Activated gamma-delta T cell treated with anti-CD3 and anti-CD28 coated beads, Interleukin-2, amount 50 U/mL, for 16 hours (primary cell): Measurements from ENCODE around the gene IFNGR1.

Experiments used
- DNase-seq: peaks from one replicate; pipeline ENCODE4 v3.0.0-alpha.2; 2020; ENCODE audit warnings: low read depth

The IFNGR1 gene

DNA sequence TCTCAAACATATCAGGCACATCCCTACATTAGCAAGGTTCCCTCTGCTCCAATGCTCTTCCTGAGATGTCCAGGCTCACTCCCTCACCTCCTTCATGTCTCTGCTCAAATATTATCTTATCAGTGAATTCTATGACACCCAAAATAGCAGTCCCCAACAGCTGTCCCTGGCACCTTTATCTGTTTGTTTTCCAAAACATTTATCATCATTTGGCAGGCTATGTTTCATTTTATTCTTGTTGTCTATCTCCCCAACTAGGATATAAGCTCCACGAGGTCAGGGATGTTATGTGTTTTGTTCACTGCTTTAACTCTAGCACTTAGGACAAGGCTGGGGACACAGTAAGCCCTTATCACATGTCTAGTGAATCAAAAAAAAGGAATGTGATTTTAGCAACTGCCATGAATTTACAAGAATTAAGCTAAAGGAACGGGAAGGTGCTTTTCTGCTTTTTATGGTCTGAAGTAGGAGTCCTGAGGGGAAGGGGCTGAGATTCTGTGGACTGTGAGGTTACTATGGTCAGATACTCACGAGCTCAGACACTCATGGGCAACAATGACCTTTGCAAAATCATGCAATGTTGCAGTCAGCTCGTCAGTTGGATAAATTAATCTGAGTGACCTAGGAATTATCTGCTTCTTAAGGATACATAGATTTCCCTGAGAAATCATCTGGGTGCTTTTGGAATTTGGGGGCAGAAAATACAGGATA is 43.9 kb downstream of the IFNGR1 start:
- DNase-seq = no peak

DNA sequence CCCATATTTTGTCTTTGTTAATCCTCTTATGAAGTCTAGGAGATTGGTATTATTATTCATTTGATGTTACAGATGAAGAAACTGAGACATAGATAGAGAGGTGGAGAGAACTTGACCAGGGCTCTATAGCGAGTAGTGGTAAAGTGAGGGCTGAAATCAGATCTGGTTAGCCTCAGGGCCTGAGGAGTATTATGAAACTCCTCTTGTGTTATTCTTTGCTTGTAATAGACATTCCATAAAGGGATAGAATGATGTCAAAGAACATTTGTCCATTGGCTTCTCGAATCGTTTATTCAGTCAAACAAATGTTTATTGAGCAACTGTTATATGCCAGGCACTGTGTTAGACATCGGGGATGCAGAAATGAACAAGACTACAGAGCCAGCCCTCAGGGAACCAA is 45.7 kb downstream of the IFNGR1 start, which contains the start of gene IL22RA2:
TSS of gene IL22RA2 (minus strand) at position 144 of the 400 bp plus-strand sequence. CDS start 11,895 bp downstream, outside the sequence.
- no peak for DNase-seq

DNA sequence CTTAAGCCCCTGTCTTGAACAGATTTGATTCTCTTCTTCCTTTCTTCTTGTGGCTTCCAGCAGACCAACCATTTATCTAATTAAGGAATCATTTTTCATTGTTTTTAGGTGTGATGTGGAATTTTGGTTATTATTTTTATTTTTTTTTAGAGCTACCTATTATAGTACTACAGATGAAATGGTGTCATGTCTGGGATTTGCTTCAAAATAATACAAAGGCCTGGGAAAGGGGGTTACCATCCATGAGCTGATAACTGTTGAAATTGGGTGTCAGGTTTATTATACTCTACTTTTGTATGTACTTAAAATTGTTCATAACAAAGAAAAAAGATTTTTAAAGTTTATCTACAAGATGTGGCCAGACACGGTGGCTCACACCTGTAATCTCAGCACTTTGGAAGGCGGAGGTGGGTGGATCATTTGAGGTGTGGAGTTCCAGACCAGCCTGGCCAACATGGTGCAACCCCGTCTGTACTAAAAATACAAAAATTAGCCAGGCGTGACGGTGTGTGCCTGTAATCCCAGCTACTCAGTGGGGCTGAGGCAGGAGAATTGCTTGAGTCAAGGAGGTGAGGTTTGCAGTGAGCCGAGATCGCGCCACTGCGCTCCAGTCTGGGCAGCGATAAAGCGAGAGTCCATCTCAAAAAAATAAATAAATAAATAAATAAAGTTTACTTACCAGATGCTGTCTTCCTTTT is 46.3 kb downstream of the IFNGR1 start:
- DNase-seq = no peak

DNA sequence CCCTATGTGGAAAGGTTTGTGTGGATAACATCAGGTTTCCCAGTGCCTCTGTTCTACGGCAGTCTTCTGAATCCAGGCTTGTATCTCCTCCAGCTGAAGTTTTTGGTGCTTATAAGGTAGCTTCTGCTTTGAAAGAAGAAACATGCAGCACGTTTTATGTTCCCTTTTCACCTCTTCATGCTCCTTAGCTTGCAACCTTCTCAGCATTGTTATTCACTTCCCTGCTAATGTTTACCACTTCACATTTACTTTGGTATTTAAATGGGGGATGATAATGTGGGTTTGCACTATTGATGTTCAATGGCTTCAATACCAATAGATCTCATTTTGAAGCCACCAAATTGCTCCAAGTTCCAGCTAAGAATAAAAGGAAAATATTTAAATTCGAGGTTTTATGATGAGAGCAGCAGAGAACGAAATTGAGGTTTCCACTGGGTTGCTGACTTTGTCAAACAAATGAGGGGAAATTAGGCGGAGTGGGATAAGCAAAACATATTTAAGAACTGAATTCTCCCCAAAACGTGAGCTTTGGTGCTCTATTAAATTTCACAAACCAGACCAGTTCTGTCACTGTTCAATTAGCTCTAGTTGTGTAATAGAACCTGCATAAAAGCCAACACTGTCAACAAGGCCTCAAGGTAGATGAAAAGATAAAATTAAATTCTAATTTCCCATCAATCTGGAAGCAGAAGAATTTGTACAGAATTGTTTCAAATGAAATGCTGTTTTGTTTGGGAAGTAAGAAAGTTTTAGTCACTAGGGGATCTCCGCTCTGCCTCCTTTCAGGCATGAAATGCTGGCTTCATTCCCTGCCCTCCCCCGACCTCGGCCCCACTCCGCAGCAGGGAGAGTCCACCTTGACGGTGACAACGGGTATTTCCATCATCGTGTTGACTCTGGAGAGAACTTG is 47.1 kb downstream of the IFNGR1 start:
- DNase-seq = no peak

DNA sequence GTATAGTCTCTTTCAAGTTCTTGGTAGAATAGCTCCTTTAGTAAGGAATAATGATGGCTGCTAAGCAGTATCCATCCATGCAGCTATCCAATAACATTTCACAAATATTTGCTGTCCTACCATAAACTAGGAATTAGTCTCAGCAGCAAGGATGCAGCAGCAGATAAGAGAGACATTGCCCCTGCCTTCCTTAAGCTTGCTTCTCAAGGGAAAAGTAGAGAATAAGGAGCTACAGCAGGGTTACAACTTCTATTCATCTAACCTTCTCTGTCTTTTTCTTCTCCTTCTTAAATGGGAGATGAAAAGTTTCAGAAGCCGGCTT is 48.2 kb downstream of the IFNGR1 start:
- no peak for DNase-seq

DNA sequence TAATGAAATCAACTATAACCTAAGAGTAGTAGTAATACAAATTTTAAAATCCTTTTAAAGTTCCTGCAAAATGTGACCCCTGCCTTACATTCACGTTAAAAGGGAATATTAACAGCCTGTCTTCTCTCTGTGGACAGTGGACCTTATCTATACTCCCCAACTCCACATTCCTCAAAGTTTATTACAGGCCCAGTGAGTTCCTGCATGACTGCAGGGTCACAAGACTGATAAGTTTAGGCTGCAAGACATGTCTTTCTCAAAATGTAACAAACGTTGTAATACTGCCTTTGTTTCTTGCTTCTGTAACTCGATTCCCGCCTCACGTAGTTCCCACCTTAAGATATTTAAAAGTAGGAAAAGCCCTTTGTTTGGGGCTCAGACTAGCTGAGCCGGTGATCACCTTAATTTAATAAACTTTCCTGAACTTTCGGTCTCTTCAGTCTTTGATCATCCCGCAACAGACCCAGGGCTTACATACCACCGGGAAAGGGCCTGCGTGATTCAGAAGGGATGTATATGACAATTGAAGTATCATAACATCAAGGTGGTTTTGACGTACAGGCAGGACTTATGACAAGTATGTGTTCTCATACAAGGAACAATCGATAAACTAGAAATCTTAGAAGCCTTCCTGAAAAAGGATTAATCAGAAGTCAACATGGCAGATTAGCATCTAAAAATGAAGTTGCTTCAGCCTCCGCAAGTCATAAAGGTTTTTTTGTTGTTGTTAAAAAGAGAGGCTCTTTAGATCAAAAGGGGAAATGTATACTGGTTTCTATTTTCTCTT is 48.7 kb downstream of the IFNGR1 start:
- DNase-seq = no peak

DNA sequence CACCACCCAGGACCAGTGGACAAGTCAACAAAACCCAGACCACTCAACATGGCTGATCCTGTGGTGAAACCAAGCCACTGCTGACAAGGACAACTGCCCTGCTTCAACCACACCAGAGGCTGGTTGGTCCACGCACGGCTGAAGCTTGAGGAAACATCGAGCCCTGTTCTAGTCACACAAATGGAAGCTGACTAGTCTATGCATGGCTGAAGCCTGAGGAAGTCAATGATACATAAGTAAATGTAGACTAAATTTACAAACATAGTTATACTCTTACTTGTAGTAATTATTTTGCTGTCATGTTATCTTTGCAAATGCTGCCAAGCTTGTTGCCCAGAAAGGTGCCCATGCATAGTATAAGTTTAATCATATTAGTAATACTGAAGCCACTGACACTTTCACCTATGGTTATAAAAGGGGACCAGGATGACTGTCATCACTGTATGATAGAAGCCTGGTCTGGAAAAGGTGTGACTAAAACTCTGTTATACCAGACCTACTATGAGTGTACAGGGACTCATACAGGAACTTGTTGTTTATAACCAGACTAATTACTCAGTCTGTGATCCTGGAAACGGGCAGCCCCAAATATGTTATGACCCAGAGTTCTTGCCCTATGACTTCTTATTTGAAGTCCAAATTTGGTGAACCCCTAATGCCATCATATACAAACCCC is 51.3 kb downstream of the IFNGR1 start:
- no peak for DNase-seq

DNA sequence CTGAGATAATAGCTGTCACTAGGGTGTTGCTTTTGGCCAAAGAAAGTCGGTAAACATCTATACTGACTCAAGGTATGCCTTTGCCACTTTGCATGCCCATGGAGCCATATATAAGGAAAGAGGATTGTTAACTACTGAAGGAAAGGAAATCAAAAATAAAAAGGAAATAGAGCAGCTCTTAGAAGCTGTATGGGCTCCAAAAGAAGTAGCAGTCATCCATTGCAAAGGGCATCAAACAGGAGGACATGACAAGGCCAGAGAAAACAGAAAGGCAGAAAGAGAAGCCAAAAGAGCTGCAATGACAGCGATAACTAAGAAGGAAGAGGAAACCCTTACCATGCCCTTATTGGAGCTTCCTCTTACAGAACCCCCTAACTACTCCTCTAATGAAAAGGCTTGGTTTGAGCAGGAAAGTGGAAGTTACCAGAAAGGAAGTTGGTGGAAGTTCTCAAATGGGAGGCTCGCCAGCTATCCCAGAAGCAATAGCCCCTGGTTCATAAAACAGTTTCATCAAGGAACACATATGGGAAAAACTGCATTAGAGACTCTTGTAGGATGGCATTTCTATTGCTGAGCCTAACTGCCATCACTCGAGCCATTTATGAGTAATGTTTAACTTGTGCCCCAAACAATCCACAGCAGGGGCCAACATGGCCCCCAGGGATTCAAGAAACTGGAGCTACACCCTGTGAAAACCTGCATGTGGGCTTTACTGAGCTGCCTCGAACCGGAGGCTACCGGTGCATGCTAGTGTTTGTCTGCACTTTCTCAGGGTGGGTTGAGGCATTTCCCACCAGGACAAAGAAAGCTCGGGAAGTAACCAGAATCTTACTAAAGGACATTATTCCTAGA is 52.7 kb downstream of the IFNGR1 start:
- no peak for DNase-seq

DNA sequence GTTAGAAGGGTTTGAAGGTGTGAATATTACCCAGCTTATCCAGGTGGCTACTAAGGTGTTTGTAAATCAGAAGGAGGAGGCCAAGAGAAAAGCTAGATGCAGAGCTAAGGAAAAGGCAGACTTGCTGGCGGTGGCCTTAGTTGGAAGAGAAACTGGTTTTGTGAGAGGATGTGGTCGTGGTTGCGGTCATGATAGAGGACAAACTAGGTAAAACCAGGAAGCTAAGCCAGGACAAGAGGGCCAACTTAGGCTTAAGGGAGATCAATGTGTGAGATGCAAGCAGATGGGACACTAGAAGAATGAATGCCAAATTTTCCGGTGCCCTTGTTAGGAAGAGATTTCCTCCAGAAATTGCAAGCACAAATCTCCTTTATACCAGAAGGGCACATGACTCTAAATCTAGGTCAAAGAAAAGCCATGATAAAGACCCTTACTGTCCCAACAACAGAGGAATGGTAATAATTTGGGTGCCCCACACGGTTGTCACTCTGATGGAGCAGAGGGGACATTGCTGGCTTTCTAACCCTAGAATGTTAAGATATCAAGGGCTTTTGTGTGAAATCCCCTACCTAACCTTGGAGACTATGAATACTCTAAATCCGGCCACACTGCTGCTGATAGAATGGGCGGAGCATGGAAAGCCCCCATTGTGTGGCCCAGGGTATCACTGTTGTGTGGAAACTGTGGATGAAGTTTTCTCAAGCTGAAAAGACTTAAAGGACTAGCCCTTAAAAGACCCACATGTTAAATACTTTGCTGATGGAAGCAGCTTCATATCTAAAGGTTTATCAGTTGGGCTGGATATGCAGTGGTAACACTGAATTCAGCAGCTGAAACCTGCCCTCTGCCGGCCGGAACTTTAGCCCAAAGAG is 53.6 kb downstream of the IFNGR1 start:
- DNase-seq = peak; percentile 3

DNA sequence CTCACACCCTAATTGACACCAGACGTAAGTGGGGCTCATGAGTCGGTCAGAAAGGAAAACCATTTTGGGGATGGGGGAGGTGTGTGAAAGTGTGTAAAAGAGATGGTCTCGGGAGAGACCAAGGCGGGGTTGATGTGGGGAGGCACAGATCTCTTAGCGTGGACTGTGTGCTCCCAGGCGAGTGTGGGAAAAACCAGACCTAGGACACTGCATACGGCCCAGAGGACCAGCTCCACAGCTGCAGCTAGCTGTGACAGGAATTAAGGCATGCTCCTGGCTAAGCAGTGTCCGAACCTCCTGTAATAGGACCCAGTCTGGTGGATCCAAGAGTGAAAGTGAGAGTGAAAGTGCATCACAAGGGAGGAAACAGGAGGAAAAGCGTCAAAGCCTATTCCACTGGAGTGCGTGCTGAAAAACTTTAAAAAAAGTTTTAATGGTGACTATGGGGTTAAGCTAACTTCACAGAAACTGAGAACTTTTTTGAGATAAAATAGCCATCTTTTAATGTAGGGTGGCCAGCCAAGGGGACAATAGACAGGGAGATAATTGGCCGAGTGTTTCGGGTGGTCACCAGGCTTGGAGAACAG is 55.4 kb downstream of the IFNGR1 start:
- DNase-seq = no peak

DNA sequence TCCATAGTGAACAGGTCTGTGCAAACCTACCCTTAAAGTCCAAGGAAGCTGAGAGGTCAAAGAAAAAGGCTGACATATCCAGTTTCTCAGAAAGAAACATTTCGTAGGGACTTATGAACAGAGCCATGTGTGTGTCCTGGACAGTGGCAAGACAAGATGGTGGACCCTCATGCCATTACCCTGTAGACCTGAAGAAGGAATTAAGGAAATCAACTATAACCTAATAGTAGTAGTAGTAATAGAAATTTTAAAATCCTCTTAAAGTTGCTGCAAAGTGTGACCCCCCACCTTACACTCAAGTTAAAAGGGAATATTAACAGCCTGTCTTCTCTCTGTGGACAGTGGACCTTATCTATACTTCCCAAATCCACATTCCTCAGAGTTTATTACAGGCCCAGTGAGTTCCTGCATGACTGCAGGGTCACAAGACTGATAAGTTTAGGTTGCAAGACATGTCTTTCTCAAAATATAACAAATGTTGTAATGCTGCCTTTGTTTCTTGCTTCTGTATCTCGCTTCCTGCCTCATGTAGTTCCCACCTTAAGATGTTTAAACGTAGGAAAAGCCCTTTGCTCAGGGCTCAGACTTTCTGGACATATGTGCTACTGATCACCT is 56.4 kb downstream of the IFNGR1 start:
- DNase-seq = no peak

DNA sequence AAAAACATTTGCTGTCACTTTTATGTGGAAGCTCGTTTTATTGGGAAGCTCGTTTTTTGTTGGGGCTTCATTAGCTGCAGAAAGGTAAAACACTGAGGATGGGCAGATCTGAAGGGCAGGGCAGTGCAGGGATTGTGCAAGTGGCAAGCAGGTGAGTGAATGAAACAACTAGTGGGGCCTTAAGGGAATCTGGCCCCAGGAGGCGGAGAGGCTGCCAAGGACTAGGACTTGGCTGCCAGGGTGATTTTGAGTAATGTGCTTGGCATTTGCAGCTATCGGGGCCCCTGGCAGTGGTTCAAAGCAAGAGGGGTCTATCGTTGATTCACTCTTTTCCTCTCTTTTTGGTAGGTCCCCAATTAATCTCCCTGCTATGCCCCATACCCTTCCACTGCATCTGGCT is 57.2 kb downstream of the IFNGR1 start:
- no peak for DNase-seq

DNA sequence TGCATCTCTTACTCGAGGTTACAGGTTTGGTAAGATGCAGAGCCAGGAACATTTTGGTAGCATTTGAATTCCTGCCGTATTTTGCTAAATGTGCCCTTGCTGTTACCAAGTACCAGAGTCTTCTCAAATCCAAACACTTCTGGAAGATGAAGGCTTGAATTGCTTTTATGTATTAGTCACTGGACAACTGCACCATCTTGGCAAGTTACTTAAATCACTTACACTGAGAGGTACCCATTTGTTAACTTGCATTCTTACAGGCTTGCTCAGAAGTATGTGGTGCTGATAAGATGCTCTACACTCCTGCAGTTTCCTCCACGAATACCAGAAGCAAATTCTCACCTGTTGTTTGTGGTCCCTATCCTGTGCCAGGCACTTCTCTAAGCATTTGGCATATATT is 58.4 kb downstream of the IFNGR1 start:
- no peak for DNase-seq

DNA sequence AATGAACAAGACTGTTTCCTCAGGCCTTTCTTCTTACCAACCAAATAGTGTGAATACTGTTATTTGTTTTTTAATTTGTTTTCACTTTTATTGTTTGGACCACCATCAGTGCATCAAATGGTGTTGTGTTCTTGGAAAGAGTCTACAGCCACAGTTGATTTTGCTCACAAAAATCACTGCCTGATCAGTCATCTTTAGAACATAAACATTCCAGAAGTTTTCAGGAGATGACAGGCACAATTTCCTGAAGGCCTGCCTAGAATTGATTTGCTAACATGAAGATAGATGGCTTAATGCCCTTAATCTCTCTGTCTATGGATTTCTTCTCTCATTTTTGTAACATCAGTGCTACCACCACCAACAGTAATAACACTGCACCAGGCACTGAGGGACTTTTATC is 59.3 kb downstream of the IFNGR1 start:
- DNase-seq = no peak

DNA sequence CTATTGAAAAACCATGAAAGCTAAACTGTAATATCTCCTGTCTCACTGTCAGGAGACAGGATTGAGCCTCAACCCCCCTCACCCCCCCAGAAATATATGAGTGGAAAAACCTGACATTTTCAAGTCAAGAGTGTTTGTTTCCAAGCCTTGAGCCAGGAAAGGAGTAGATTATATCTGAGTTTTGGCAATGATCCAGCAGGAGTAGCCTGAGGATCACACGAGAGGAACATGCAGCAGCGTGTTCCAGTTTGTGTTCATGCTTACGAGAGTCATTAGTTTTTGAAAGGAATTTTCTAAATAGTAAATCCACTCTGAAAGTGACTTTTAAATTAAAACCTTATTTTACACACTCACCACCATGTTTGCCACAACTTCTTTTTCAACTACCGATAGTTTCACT is 61.6 kb downstream of the IFNGR1 start:
- no peak for DNase-seq

DNA sequence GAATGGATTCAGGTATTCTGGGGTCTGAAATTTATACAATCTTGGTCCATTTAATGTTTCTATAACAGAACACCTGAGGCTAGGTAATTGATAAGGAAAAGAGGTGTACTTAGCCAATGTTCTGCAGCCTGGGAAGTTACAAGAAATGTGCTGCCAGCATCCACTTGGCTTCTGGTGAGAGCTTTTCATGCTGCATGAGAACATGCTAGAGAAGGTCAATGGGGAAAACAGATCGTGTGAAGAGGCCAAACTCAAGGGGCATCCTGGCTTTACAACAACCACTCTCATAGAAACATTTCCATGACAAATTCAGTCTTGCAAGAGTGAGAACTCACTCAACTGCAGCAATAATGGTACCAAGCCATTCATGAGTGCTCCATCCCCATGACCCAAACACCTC is 62.5 kb downstream of the IFNGR1 start:
- DNase-seq = no peak

DNA sequence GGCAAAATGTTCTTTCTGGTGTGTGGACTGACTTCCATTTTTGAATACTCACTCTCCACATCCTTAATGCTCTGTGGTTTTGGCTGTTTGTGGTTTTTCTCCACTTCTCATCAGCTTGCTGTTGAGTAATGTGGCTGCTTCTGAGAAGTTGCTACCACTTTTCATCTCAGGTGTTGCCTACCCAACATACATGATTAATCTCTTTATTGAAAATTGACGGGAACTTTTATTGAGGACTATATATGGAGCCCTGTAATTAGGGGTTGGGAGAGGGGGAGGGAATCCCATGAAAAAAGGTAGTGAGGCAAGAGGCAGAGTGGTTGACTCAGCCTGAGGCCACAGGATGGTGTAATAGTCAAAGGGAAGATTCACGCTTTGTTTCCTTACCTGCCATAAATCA is 63.4 kb downstream of the IFNGR1 start:
- peak; percentile 16 for DNase-seq

DNA sequence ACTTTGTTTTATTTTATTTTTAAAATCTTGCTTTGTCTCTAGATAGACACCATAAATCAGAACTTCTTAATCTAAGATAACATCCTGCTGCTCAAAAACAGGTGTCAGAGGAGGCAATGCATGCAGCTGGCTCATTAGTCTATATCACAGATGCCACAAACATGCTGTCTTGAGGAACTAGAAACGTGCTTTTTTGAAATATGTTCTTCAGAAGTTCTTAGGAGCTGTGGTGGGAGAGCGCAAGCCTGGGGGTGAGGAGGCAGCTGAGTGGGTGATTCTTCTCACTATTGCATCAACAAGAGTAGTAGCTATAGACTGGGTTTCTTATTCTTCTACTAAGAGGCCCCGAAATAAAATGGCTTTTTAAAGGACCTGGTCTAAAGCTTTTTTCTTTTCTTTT is 69.1 kb downstream of the IFNGR1 start:
- no peak for DNase-seq

DNA sequence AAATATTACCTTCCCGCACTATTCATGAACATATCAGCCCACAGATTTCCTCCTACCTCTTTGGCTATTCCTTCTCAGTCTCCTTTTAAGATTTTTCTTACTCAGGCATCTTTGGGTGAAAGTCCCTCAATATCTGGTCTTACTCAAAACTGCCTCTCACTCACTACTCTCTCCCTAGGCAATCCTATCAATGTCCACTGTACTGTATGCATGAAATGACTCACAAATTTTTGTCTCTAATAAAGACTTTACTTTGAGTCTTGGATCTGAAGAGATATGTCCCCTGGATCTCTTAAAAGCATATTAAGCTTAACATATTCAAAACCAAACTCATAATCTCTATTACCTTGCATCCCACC is 70.2 kb downstream of the IFNGR1 start:
- no peak for DNase-seq
